Pancreas (tissue), 10 donors: ENCODE measurements around the gene ADCY7. TPM values are rescaled to one million over a fixed set of nuclear protein-coding genes. Genes with fewer than 3 reads are reported as not detected.
A peak's percentile ranks its signal among the peaks of the same experiment; 100 is the strongest.

Experiments
- ATAC-seq, 4 donors: fragments of 200-7000 bp; cut with Tn5 transposase; one replicate each; pipeline versions ENCODE4 v1.8.0 to v1.9.1; 2020; ENCODE audit warnings: mild to moderate bottlenecking in 4 of 4, moderate library complexity in 4 of 4
- DNase-seq, 6 donors: peaks; one replicate each; pipeline ENCODE4 v3.0.0-alpha.2; 2020
- FAIRE-seq: peaks from 2 replicates; lab custom pipeline; 2012; peaks lifted over from hg19 to GRCh38; lab: Jason Lieb, UNC
- H3K27ac ChIP-seq, 4 donors: fragments of 200-600 bp; sonication (generic); 1 replicate in 3 of 4; 2 replicates in 1 of 4; pipeline versions ENCODE4 v1.5.0 to v1.8.0; 2020
- H3K27me3 ChIP-seq, 4 donors: fragments of 200-600 bp; one replicate each; pipeline ENCODE4 v1.8.0; 2021
- H3K36me3 ChIP-seq, 3 donors: fragments of 200-600 bp; sonication (generic) in 1 of 3; one replicate each; pipeline versions ENCODE4 v1.5.0 to v1.8.0; 2020 to 2021
- H3K4me1 ChIP-seq, 3 donors: fragments of 200-600 bp; one replicate each; pipeline ENCODE4 v1.8.0; 2021
- H3K4me3 ChIP-seq, 4 donors: fragments of 200-600 bp; sonication (generic) in 2 of 4; one replicate each; pipeline versions ENCODE4 v1.5.0 to v1.8.0; 2020 to 2021
- H3K9me3 ChIP-seq, 4 donors: fragments of 200-600 bp; one replicate each; pipeline ENCODE4 v1.8.0; 2021
- WGBS, 2 donors: extraction: QIAGEN DNeasy Blood & Tissue Kit; methylation state at CpG; one replicate each; pipeline ENCODE4 v1.1.7; 2013; 5-methylcytosine and 5-hydroxymethylcytosine counted together
- intact Hi-C, 3 donors: fragments of 100-400 bp; cut with DNase I; formaldehyde crosslinking; loops; one replicate each; pipeline versions ENCODE4 v1.11.1 to v1.14.2; 2022
- polyA plus RNA-seq, 2 donors: library from polyadenylated mRNA; stranded (reverse); fragments of 200-250 nt; gene quantifications; one replicate each; pipeline ENCODE4 v1.2.3, GENCODE V29; 2013
- total RNA-seq, 6 donors: library from RNA; stranded (reverse); fragmentation: NEBNext Ultra II Directional in 4 of 6; extraction: Animal tissue kit (Norgen Biotek cat#: 25700) in 4 of 6; gene quantifications; one replicate each; pipeline versions ENCODE4 v1.2.1 to v1.2.4, GENCODE V29; 2021 to 2023
- TF ChIP-seq, protein P1 (sequence below), 4 donors: fragments of 200-600 bp; sonication (generic) in 3 of 4; IDR thresholded peaks; one replicate each; pipeline versions ENCODE4 v1.5.0 to v1.8.0; 2021; ENCODE audit warnings: antibody characterized with exemption in 4 of 4
- donor health status: healthy with polysubstance abuse.
- donor health status: DM: no; HTN: no; CAD: no; lungs with moderate emphysema.
- donor health status: DM: no; HTN: no; CAD: no.
- donor health status: control.
- donor health status: control.
- donor health status: Bipolar disorder and iron deficiency.
- donor health status: DM: yes; HTN: yes; CAD: no.
- donor health status: DM: no; HTN: no; CAD: no.
- donor health status: DM: no; HTN: no; CAD: no.
- donor health status: DM: yes; HTN: yes; CAD: no.

Gene ADCY7
- total and polyA plus RNA-seq, 8 donors: 1.9 to 21.1 (median 4.3) TPM

DNA sequence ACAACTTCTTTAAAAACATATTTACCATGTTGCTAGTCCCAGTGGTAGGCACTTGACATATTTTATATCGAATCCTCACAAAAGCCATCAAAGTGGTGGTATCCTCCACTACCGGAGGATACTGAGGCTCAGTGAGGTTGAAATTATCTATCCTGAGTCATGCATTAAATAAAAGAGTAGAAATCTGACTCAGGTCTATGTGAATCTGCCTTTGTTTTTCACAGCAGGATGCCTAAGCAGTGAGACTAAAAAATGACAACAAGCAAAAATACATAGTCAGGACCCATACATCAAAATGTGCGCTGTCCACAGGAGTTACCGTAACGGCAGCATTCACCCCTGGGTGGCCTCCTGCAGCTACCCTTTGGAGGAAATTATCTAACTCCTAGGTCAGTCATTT lies 84.8 kb downstream of the ADCY7 start:
- Histone ChIP-seq H3K4me1 (no peaks in the 10 kb centered on the region), H3K4me3 (no peak overlapping the region), H3K36me3 (peaks cover 3 to 13% (median 11%) of the 10 kb centered on the region in 3 donors), H3K27ac (no peak overlapping the region), H3K27me3 (no peaks in the 10 kb centered on the region), H3K9me3 (no peaks in the 10 kb centered on the region)
- no peak for ATAC-seq
- FAIRE-seq: no peak
- intact Hi-C loops: no loop called here
- no peak for DNase-seq
- WGBS, 2 donors: 96 to 98% methylated on average over 5 of the region's 5 CpGs
- TF ChIP-seq, protein P1, sequence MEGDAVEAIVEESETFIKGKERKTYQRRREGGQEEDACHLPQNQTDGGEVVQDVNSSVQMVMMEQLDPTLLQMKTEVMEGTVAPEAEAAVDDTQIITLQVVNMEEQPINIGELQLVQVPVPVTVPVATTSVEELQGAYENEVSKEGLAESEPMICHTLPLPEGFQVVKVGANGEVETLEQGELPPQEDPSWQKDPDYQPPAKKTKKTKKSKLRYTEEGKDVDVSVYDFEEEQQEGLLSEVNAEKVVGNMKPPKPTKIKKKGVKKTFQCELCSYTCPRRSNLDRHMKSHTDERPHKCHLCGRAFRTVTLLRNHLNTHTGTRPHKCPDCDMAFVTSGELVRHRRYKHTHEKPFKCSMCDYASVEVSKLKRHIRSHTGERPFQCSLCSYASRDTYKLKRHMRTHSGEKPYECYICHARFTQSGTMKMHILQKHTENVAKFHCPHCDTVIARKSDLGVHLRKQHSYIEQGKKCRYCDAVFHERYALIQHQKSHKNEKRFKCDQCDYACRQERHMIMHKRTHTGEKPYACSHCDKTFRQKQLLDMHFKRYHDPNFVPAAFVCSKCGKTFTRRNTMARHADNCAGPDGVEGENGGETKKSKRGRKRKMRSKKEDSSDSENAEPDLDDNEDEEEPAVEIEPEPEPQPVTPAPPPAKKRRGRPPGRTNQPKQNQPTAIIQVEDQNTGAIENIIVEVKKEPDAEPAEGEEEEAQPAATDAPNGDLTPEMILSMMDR (IDR thresholded peaks at IDR 0.05): no peak

DNA sequence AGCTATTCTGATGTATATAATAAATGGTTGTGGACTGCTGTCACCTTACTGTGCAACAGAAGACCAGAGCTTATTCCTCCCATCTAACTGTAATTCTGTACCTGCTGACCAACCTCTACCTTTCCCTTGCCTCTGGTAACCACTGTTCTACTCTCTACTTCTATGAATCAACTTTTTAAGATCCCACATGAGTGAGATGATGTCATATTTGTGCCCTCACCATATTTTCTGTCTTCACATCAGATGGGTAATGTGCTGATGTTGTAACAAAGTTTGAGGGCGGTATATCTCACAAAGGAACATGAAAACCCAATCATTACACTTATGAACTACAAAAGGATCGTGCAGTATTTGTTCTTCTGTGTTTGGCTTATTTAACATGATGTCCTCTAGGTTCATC lies 85.6 kb downstream of the ADCY7 start:
- TF ChIP-seq, protein P1 (IDR thresholded peaks at IDR 0.05): no peak
- Histone ChIP-seq H3K4me3 (no peak overlapping the region), H3K27ac (no peak overlapping the region), H3K4me1 (no peaks in the 10 kb centered on the region), H3K27me3 (no peaks in the 10 kb centered on the region), H3K9me3 (no peaks in the 10 kb centered on the region), H3K36me3 (peaks cover 3 to 13% (median 11%) of the 10 kb centered on the region in 3 donors)
- intact Hi-C loops: no loop called here
- 93 to 95% methylated on average over 2 of the region's 2 CpGs for WGBS, 2 donors
- no peak for ATAC-seq
- DNase-seq: no peak
- no peak for FAIRE-seq

DNA sequence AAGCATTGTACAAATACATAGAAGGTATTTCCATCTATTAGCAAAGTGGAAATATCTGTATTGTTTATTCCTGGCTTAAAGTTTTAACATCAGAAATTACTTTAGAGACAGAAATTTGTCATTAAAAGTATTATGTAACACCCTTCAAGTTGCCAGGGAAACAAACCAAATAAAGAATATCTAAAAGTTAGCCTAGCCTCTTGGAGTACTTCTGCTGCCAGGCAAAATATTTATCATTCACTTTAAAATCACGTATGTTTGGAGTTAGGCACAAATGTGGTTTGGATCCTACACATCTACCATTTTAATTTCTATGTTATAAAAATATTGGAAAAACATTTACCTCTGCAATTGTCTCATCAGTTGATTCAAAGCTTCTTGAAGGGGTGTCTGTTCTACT lies 87.7 kb downstream of the ADCY7 start:
- intact Hi-C loops: no loop called here
- no peaks in the 10 kb centered on the region for H3K9me3 ChIP-seq
- no peak overlapping the region for H3K4me3 ChIP-seq
- FAIRE-seq (peak; percentile 56), DNase-seq (no peak), ATAC-seq (no peak)
- TF ChIP-seq, protein P1 (IDR thresholded peaks at IDR 0.05): no peak
- peaks cover 3 to 13% (median 11%) of the 10 kb centered on the region in 3 donors for H3K36me3 ChIP-seq
- WGBS, 2 donors: 17 to 36% methylated on average over 1 of the region's 1 CpG
- no peak overlapping the region for H3K27ac ChIP-seq
- H3K4me1 ChIP-seq: no peaks in the 10 kb centered on the region
- no peaks in the 10 kb centered on the region for H3K27me3 ChIP-seq

DNA sequence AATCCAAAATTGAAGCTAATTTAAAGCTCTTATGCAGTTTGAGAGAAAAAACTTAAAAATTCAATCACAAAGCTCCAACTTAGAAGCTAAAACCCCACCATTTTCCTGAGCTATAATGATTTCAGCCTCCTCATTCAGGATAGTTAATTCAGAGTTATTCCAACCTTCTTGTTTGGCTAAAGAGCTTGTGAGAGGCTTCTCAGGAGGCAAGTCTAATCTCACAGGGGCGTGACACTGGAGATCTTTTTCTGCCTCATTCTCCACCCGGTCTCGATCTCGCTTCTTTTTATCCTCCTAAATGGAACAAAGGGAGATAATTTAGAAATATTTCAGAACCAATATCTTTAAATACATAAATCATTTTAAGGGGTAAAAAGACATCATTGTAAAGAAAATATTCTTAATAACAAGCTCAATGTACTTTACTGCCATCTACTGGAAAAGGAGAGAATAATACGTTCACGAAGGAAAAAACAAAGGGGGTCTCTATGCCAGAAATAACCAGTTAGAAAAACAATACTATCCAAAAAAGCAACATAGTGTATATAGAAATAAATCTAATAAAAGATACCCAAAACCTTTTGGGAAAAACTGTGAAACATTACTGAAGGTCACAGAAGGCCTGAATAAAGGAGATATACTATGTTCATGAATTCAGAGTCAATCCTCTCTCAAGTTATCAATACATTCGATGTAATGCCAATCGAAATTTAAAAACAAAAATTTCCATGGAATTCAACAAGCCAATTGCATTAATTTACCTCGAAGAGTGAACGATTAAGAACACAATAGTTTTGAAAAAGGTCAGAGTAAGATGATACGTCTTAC lies 88.5 kb downstream of the ADCY7 start:
- ATAC-seq: peak in 1 of 4 donors; percentile 38
- Histone ChIP-seq H3K4me3 (no peak overlapping the region), H3K27me3 (no peaks in the 10 kb centered on the region), H3K36me3 (peaks cover 0 to 11% (median 7%) of the 10 kb centered on the region in 3 donors), H3K27ac (no peak overlapping the region), H3K9me3 (no peaks in the 10 kb centered on the region), H3K4me1 (peaks cover under 1 to 3% (median 2%) of the 10 kb centered on the region in 3 donors)
- TF ChIP-seq, protein P1 (IDR thresholded peaks at IDR 0.05): peak; percentile 14 to 50 (median 32)
- intact Hi-C loops: loop anchor here in 1 of 3 donors (5.0 kb wide), 1 partner anchor 143 kb away; no protein-coding TSS in a partner anchor
- WGBS, 2 donors: 75 to 78% methylated on average over 11 of the region's 11 CpGs
- DNase-seq: no peak
- peak; percentile 75 for FAIRE-seq

DNA sequence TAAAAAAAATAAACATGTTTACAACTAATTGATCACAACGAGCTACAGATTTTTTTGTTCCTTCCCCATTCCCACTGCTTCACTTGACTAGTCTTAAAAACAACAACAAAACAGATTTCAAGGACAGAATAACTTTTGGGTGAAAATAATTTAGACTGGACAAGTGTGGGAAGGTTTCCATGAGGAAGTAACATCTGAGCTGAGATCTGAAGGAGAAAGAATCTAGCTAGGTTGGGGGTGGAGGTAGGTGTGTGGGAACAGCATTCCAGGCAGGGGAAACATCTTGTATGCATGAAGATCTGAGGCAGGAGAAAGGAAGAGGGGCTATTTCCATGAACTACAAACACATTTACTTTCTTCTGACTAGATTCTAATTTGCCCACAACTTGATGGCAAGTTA lies 93.3 kb downstream of the ADCY7 start:
- no peak overlapping the region for H3K27ac ChIP-seq
- no peak for DNase-seq
- H3K36me3 ChIP-seq: no peaks in the 10 kb centered on the region
- no peak for FAIRE-seq
- H3K27me3 ChIP-seq: no peaks in the 10 kb centered on the region
- peaks cover 6 to 21% (median 20%) of the 10 kb centered on the region in 3 donors for H3K4me1 ChIP-seq
- TF ChIP-seq, protein P1 (IDR thresholded peaks at IDR 0.05): no peak
- no peaks in the 10 kb centered on the region for H3K9me3 ChIP-seq
- ATAC-seq: peak in 1 of 4 donors; percentile 32
- no peak overlapping the region for H3K4me3 ChIP-seq
- intact Hi-C loops: loop anchor here in 1 of 3 donors (5.0 kb wide), 1 partner anchor 147 kb away; no protein-coding TSS in a partner anchor
- WGBS, 2 donors: 35 to 53% methylated on average over 1 of the region's 1 CpG
